GM21717 (cell line): ENCODE results near the gene SSX2IP.
"Not testable (repeated sequence)": the region's sequence is repeated elsewhere in the genome, so short reads cannot be mapped to it uniquely, and the experiment has no call there.

Source experiments
- ATAC-seq: cut with Tn5 transposase; IDR thresholded peaks from one replicate; pipeline ENCODE4 v1.9.1; 2021; ENCODE audit warnings: mild to moderate bottlenecking, moderate library complexity; ENCODE audit not compliant: unreplicated experiment

SSX2IP gene

DNA sequence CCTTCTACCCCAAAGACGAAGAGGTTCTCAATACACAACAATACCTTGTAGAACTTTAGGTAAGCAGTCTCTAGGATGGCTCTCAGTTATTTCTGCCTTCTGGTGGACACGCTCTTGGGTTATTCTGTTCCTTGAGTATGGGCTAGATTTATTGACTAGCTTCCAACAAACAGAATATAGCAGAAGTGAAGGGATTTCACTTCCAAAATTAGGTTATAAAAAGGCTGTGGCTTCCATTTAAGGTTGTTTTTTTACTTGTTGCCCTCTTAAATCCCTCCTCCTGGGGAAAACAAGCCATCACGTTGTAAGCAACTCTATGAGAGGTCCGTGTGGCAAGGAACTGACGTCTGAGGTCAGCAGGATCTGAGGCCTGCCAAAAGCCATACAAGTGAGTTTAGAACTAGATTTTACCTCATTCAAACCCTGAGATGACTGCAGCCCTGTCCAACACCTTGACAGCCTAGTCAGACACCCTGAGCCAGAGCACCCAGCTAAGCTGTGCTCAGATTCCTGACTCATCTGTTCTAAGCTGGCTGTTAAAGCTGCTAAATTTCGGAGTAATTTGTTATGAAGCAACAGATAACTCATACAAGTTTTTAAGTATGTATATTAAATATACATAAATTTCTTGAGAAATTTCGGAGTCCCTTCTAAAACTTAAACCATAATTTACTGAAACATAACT lies 12.7 kb downstream of the SSX2IP start:
- ATAC-seq = no peak

DNA sequence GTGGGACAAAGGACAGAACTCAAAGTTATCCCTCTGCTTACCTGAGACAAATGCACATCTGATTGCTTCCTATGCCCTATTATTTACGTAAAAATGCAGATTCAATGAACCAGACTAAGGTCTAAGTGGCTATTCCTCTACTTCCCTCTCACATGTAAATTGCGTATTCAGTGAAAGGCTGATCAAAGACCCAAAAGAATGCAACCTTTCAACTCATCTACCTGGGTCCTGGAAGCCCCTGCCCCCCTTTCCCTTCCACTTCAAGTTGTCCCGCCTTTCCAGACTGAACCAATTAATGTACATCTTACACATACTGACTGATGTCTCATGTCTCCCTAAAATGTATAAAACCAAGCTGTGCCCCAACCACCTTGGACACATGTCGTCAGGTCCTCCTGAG lies 14.6 kb downstream of the SSX2IP start:
- no peak for ATAC-seq

DNA sequence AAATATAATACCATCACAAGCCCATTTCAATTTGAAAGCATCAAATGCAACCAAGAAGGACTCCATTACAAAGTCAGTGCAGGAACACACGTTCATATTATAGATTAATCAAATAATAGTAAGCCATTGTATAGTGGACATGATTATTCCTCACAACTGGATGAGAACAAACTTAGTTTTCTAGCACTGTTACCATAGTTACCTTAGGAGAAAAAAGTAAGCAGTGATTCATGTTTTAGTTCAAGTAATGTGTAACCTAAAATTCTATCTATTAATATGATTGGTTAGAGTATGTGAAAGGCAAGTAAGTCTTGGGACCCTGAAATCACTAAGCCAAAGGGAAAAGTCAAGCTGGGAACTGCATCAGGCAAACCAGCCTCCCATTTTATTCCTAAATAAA lies 15.2 kb downstream of the SSX2IP start:
- ATAC-seq = no peak

DNA sequence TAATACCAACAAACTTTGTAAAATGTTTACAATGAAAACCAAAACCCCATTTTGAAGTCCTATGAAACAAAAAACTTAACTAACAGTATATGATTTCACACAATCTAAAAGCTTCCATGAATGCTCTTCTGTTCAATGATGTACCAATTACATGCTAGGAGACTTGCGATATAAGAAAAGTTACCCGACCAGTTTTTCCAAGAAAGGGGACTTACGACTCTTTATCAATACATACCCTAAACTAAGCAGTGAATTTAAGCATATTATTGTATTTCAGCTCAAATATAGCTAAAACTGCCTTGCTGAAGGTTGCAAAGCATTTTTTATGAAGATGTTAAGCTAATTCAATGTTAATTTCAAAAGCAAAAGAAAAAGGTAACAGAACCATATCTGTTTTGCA lies 15.6 kb downstream of the SSX2IP start:
- no peak for ATAC-seq

DNA sequence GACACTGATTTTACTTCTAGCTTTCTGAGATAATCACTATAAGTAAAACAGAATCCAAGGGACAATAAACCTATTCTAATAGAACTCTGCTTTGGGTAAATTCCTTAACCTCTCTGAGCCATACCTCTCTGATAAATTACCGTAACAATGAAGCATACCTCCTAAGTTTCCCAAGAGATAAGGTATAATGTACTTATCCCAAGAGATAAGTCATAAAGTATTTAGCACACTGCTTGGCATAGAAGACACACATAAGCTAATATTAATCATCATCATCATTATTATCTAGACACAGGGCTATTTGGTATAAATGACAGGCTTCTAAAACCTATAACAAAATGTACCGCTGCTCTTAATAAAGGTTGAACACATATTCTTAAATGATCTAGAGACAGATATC lies 16.2 kb downstream of the SSX2IP start:
- no peak for ATAC-seq

DNA sequence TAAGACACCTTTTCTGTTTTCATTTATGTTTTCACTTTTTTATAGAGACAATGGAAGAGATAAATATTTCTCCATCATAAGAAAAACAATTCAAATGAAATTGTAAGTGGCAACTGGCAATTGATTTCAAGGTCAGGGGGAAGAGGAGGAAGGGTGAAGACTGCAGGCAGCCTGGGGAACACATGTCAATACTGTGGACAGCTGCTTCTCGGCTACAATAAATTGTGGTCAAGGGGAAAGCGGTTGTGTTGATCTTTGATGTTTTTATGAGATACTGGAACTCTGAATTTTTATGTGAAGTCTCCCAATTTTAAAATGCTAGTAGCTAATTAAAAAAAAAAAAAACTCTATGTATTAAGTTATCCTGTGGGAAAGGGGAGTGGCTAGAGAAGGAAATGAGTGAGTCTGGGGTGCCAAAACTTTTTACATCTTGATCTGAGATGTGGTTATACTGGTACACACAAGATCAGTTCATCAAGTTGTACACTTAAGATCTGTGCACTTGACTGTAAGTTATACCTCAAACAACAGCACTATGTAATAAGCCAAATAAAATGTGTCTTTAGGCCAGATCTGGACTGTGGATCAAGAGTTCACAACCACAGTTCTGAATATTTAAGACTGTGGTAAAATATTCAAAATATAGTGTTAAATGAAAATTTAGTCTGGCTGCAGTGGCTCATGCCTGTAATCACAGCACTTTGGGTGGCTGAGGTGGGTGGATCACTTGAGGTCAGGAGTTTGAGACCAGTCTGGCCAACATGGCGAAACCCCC lies 18.0 kb downstream of the SSX2IP start:
- no peak for ATAC-seq

DNA sequence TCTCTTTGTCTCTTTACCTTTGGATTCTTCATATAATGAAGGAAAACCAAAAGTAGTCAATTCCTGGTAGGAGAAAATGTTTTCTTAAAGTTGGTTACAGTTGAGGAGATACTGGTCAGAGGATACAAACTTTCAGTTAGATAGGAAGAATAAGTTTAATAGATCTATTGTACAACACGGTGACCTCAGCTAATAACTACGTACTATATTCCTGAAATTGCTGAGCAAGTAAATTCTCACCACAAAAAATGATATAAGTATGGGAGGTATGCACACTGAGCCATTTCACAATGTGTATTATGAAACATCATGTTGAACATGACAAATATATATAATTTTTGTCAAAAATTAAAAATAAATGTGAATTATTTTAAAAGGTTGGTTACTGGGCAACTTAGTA lies 20.4 kb downstream of the SSX2IP start:
- no peak for ATAC-seq

DNA sequence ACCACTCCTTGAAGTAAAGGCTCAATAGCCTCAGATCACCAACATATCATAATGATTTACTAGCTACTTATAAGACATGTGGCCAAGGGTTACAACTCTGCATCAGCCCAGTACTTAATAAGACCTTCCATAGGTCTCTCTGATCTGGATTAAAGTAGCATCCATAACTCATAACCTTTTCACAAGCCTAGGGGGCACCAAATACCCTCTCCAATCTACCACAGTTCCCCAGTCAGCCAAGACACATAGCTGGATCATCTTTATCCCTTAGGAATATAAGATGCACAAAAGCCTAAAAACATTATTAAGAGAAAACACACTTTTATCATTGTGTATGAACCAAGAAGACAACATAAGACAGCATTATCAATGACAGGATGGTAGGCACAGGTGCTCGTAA lies 22.1 kb downstream of the SSX2IP start:
- no peak for ATAC-seq

DNA sequence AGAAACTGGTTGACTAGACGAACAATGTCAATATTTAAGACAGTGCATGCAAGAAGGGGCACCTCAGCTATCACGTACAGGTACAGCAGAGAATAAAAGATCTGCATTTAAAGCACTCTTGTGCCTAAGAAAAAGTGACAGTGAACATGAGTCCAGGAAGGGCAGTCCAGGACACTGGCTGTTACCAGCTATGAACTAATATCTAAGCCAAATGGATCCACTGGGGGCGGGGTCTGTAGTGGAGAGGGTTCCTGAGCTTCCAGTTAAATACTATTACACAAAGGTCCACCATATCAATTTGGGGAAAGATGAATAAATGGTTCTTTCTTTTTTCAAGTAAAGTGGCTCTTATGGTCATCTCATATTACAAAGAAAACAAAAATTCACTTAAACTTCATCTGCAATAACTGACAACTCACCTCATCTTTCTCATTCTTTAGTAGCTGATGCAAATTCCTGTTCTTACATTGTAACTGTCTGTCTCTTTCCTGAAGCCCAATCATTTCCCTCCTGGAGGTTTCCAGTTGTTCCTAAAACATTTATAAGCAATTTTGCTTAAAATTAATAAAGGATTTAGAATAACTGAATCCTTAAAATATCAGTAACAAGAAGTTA lies 24.5 kb downstream of the SSX2IP start:
- no peak for ATAC-seq

DNA sequence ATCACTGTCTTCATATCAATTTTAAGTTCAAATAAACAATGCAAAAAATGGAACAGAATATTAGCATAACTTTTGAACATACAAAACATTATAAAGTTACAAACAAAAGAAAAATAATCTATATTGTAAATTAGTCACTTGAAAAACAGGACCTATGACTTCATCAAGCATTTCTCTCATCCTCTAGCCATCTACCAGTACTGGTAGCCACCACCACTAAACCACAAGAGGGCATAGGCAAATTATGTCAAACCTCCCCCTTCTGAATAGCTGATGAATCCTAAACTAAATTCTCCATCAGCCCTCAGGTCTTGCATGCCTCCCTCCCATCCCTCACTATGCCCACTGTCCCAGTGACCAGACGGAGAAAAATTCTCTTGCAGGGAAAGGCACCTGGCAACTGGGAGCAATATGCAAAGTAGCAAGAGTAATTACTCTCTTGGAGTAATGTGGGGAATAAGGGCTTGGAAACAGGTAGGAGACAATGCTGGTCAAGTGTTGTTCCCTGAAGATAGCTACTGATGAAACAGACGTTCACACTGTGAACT lies 37.1 kb downstream of the SSX2IP start:
- ATAC-seq = no peak

DNA sequence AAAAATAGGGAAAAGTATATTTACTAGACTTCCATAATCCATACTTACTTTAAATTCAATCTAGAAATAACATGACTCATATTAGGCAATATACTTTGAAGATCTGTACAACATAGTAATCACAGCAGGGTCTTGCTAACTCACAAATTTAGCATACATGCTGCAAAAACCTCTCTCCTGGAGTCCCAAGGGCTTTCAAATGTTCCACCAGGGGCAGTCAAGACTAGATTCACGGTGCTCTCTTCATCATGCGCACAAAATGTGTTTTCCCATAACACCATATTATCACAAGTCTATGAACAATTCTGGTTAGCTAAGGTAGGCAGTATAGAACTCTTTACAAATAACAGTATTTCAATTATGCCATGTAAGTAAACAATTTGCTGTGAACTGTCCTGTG lies 45.8 kb downstream of the SSX2IP start:
- no peak for ATAC-seq

DNA sequence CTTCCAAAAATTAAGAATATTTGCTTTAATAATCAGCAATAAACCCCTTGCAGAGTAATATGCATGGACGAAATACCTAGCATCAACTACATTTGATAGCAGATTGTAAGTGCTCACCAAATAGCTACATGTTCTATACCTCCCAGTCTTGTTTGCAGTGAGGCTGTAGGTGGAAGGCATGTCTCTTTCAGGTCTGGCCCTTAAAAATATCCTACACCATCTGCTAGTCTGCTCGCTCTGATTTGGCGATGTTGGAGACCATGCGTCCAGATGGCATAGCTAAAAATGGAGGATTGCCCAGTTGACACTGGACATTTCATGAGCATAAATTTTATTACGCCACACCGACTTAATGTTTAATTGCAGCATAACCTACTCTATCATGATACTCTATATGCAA lies 47.1 kb downstream of the SSX2IP start:
- no peak for ATAC-seq

DNA sequence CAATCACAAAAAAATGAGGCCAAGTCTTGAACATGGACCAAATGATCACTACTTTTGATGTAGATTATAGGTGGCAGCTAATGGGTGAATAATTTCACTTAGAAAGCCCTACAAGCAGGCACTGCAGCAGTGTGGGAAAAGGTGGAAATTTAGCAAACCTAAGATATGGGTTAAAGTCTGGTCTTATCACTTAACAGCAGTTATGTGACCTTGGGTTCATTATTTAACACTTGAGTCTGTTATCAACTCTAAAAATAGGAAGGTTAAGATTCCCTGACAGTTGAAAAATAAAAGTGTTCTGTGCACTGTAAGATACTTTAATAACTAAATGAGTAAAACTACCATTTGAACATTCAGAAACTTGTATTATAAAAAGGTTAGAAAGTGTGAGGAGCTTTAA lies 47.5 kb downstream of the SSX2IP start:
- no peak for ATAC-seq

DNA sequence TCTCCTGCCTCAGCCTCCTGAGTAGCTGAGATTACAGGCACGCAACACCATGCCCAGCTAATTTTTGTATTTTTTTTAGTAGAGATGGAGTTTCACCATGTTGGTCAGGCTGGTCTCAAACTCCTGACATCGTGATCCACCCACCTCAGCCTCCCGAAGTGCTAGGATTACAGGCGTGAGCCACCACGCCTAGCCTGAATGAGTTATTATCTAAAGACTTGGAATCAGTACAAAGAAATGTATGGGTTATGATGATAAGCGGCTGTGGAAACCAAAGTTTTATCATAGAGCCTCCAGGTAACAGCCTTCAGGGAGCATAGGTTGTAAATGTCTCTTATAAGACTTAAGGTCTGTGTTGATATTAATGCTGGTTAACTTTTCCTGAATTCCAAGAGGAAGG lies 50.5 kb downstream of the SSX2IP start:
- not testable (repeated sequence) for ATAC-seq

DNA sequence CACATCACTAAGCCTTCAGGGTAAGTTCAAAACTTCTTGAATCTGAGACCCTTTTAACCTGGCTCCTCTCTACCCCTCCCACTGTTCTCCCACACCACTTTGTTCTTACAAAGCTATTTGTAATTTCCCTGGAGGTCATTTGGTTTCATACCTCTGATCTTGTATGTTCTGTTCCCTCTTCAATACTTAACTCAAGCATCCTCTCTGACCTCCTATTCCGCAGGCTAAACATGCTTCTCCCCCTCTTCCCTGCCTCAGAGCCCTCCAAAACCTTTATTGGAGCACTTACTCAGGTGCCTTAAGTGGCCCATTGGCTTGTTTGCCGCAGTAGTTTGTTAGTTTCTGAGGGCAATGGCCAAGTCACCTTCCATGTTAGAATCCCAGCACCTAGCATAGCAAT lies 54.8 kb downstream of the SSX2IP start:
- ATAC-seq = no peak

DNA sequence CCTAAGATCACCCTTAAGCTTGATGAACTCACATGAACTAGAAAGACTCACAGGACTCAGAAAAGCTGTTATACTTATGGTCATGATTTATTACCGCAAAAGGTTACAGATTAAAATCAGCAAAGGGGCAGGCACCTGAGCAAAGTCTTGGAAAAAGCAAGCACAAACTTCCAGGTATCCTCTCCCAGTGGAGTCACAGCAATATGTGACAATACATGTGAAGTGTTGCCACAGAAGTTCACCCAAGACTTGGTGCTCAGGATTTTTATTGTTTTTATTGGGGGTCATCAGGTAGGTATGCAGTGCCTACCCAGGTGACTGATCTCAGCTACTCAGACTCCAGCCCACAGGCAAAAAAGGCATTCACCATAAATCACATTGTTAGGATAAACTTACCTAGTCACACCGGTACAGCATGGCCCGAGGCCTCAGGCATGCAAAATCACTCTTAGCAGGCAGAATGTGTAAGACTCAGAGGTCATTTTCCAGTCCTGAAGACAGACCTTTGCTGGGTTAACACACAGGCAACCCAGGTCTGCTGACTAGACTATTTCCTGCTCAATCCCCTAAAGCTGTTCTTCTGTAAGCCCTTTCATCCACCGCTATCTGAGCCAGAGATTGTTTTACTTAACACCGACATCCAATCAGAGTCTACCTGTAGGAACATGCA lies 55.6 kb downstream of the SSX2IP start:
- no peak for ATAC-seq

DNA sequence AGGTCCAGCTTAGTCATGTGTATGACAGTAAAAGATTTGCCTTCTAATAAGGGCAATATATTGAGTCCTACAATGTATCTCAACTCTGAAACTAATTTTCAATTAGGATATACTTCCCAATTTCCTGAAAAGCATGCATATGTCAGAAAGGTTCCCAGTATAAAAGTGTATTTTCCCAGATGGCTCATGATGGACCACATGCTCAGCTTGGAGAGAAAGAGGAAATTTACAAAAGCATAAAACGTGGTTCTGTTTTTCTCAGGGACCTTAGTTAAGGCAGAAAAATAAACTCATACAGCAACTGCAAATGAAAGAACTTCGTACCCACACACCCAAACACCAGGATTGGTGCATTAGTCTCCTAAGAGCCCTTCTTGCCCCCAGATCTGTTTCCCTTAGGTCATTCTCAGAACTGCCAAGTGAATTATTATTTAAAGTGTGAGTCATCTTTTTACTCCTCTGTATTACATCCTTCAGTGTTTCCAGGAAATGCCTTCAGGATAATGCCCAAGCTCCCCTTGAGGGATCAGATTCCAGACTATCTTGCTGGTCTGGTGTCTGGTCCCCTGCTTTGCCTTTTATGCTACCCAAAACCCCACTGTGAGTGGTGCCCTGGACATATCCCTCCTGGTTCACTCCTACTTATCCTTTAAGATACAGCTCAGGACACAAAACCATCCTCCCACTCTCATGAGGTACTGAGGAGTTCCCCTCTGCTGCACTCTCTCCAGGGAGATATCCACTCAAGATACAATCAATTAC lies 57.4 kb downstream of the SSX2IP start:
- peak; percentile 74 for ATAC-seq

DNA sequence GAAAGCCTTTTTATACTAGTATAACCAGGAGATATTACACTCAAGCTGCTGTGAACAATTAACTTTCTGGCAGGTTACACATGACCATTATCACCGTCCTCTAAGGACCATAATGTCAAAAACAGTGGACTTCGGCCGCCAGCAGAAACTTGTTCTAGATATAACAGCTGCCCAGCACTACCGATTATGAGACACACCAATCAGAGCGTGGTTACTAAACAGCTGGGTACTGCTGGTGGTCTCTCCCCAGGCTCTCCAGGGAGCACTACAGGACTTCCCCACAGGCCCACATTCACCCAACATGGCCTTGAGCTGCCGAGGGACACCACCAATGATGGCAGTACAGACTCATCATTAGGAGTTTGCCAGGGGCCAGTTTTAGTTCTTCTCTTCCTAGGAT lies 58.1 kb downstream of the SSX2IP start:
- ATAC-seq = no peak

DNA sequence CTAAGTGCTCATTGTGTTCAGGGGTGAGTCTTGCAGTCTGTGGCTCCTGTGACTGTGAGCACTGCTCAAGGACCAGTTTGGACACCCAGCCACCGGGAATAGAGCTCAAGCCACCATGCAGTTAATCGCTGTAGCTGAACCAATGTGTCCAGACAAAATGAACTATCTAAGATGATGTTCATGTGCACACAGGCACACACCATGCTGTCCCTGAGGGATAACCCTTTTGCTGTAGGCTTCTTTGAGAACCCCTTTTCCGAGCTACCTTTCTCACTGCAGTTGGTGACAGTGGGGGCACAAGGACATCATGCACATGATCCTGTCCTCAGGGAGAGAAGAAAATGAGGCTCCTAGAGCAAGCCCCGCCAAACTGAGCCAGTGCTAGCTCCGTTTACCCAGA lies 65.4 kb downstream of the SSX2IP start:
- no peak for ATAC-seq

DNA sequence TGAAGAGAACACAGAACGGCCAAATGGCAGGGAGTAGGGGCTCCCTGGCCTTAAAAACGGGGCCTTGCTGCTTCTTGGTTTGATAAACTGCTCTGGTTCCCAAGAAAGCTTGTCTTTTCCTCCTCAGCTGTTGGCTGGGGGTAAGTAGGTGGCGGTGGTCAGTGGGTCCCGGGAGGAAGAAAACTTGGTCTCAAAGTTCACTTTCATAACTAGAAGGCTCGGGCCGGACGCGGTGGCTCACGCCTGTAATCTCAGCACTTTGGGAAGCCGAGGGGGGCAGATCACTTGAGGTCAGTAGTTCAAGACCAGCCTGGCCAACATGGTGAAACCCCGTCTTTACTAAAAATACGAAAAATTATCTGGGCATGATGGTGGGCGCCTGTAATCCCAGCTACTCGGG lies 68.7 kb downstream of the SSX2IP start:
- no peak for ATAC-seq
